LNCaP clone FGC (cell line): ENCODE data around the gene SOHLH1.

Experiments used
- DNase-seq: peaks from one replicate; pipeline ENCODE4 v3.0.0-alpha.2; 2011; ENCODE audit warnings: low read depth
- H3K4me3 ChIP-seq: 2 replicates; pipeline ENCODE4 v1.5.1; 2011; ENCODE audit warnings: mild to moderate bottlenecking, low read depth, low read length, control low read depth
- TF ChIP-seq, protein P1 (sequence below): IDR thresholded peaks from 2 replicates; pipeline ENCODE4 v1.5.1; 2012; ENCODE audit warnings: mild to moderate bottlenecking; ENCODE audit not compliant: control insufficient read depth, insufficient read depth; ENCODE audit errors: extremely low read depth

Gene SOHLH1, protein sequence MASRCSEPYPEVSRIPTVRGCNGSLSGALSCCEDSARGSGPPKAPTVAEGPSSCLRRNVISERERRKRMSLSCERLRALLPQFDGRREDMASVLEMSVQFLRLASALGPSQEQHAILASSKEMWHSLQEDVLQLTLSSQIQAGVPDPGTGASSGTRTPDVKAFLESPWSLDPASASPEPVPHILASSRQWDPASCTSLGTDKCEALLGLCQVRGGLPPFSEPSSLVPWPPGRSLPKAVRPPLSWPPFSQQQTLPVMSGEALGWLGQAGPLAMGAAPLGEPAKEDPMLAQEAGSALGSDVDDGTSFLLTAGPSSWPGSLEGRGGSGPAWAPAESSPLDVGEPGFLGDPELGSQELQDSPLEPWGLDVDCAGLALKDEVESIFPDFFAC

DNA sequence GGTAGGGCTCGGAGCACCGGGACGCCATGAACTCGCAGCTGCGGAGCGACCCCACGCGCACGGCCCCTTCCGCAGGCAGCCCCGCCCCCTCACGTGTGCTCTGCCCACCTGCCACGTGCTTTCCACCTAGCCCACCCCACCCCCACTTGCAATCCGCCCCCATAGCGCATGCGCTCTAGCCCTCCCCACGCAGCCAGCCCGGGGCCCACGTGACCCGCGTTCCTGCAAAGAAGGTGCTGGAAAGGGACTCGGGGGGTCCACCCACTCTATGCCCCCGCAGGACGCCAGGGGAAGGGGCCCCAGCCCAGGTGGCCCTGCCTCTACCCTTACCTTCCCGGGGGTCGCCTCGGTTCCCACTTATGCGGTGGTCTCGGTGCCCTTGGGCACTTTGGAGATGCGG lies at the start of gene SOHLH1:
Gene SOHLH1, minus strand, starts transcription at position 42 of the 400 bp plus-strand sequence. Its CDS starts 14 bp downstream, at position 28.
- TF ChIP-seq, protein P1, sequence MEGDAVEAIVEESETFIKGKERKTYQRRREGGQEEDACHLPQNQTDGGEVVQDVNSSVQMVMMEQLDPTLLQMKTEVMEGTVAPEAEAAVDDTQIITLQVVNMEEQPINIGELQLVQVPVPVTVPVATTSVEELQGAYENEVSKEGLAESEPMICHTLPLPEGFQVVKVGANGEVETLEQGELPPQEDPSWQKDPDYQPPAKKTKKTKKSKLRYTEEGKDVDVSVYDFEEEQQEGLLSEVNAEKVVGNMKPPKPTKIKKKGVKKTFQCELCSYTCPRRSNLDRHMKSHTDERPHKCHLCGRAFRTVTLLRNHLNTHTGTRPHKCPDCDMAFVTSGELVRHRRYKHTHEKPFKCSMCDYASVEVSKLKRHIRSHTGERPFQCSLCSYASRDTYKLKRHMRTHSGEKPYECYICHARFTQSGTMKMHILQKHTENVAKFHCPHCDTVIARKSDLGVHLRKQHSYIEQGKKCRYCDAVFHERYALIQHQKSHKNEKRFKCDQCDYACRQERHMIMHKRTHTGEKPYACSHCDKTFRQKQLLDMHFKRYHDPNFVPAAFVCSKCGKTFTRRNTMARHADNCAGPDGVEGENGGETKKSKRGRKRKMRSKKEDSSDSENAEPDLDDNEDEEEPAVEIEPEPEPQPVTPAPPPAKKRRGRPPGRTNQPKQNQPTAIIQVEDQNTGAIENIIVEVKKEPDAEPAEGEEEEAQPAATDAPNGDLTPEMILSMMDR = no peak
- H3K4me3 ChIP-seq = no peak within 1 kb of the TSS
- DNase-seq = no peak

DNA sequence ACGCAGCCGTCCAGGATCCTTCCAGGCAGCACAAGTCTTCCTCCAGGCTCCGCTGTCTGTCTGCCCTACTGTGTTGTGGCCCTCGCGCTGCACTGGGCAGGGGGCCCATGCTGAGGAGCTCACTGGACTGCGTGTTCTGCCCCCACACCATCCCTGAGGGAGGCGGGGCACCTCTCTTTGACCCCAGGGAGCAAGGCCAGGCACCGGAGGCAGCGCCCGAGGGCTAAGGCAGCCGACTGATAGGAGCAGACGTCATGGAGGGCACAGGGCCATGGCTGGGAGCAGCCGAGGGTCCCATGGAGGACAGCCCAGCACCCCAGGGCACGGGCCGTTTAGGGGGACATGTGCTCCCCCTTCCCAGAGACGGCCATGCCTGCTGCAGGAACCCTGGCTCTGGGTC lies 49.4 kb upstream of the SOHLH1 start:
- H3K4me3 ChIP-seq = no peak overlapping the region
- TF ChIP-seq, protein P1 = no peak
- no peak for DNase-seq

DNA sequence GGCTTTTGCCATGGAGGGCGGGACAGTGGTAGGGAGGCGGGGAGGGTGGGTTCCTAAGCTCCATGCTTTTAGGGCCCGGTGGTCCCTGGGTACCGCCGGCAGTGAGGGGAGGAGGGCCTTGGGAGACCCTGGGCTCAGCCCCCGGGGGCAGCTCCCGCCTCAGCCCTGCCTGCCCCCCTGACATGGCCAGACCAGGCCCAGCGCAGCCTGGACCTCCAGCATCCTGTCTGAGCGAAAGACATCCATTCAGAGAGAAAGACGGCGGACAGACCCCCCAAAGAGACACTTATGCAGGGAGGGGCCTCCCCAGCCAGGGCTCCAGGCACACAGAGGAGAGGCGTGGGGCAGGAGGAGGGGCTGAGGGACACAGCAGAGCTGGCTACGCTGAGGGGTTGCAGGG lies 48.0 kb upstream of the SOHLH1 start:
- no peak overlapping the region for H3K4me3 ChIP-seq
- no peak for DNase-seq
- TF ChIP-seq, protein P1 = no peak

DNA sequence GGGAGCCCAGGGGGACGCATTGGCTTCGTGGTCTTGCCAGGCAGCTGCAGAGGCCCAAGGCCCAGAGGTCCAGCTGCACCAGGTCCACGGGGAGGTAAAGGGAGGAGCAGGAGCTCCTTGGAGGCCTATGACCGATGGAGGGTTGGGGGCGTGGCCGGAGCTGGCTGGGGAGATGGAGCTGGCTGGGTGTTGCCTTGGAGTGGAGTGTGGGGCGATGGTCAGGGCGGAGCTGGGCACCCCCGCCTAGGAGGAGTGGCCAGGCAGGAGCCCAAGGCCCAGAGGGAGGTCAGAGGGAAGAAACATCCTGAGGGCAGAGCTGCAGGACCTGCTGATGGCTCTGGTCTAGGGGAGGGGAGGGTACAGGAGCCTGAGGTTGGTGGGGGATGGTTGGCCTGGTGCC lies 47.3 kb upstream of the SOHLH1 start:
- TF ChIP-seq, protein P1 = no peak
- H3K4me3 ChIP-seq = no peak overlapping the region
- DNase-seq = no peak

DNA sequence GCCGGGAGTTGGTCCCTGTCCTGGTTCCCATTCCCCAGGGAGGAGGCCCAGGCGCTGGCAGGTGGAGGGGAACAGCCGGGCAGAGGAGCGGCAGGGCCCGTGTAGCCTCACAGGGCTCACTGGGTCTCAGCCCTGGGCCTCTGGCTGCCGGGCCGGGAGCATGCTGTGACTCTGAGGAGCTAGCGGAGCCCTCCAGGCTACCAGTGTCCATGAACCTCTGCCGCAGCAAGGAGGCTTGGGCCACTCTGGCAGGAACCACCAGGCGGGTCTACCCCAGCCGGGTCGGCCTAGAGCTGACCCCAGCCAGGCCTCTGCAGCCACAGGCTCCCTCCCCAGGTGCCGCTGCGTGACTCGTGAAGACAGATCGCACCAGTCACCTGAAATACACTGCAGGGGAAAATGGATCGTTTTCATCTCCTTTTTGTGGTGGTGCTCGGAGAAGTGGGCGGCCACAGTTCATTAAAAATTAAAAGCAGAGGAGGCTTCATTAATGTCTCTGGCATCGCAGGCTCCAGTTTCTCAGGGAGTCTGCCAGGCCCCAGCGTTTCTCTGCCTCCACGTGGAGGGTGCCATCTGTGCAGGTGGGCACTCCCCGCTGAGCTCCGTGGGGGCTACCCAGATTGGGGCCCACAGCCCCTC lies 46.5 kb upstream of the SOHLH1 start:
- no peak for DNase-seq
- TF ChIP-seq, protein P1 = no peak
- no peak overlapping the region for H3K4me3 ChIP-seq

DNA sequence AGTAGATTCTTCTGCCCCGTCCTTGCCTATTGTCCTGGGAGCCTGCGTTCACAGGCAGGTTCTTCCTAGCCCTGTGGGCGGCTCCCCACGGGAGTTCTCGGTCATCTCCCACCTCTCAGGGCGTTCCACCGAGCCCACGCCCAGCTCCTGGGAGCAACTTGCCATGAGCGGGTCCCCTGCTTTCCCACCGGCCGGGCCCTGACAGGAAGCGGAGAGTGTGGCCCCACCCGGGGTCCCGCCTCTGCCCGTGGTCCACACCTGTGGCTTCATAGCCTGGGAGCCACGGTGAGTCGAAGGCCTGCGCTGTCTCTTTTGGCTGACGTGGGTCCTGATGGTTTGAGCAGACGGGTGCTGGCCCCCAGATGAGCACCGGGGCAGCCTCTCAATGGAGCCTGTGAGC lies 45.9 kb upstream of the SOHLH1 start:
- no peak for DNase-seq
- TF ChIP-seq, protein P1 = no peak
- H3K4me3 ChIP-seq = no peak overlapping the region
